VCaP (cell line): ENCODE data around the gene EPYC.

Experiments
- H3K27ac ChIP-seq: fragments of 450-650 bp; 2 replicates; pipeline ENCODE4 v1.5.1; 2017
- CTCF ChIP-seq: fragments of 450-650 bp; conservative IDR thresholded peaks from 2 replicates; pipeline ENCODE4 v1.5.1; 2017; ENCODE audit warnings: mild to moderate bottlenecking, moderate library complexity

Gene EPYC

GRCh38 chr12:91004872-91005271 lies at the start of gene EPYC:
EPYC (minus strand) TSS chr12:91004972; CDS start chr12:91002565, 2,407 bp downstream.
- H3K27ac ChIP-seq: no peak within 1 kb of the TSS
- TF ChIP-seq CTCF: no peak

- no peak for TF ChIP-seq CTCF
- H3K27ac ChIP-seq: no peak overlapping the region
Measured at GRCh38 chr12:91053951-91054715, 49.4 kb upstream of the EPYC start.

GRCh38 chr12:91052026-91052425 lies 47.3 kb upstream of the EPYC start:
- no peak for TF ChIP-seq CTCF
- H3K27ac ChIP-seq: no peak overlapping the region

- no peak for TF ChIP-seq CTCF
- H3K27ac ChIP-seq: no peak overlapping the region
Measured at GRCh38 chr12:91044586-91044985, 39.8 kb upstream of the EPYC start.

- no peak overlapping the region for H3K27ac ChIP-seq
- no peak for TF ChIP-seq CTCF
Measured at GRCh38 chr12:91043408-91043807, 38.6 kb upstream of the EPYC start.

- TF ChIP-seq CTCF: no peak
- no peak overlapping the region for H3K27ac ChIP-seq
Measured at GRCh38 chr12:91040096-91040755, 35.5 kb upstream of the EPYC start.

GRCh38 chr12:91037276-91037675 lies 32.5 kb upstream of the EPYC start:
- H3K27ac ChIP-seq: no peak overlapping the region
- no peak for TF ChIP-seq CTCF
